ENCODE data around the gene CALML3.

Gene CALML3

DNA sequence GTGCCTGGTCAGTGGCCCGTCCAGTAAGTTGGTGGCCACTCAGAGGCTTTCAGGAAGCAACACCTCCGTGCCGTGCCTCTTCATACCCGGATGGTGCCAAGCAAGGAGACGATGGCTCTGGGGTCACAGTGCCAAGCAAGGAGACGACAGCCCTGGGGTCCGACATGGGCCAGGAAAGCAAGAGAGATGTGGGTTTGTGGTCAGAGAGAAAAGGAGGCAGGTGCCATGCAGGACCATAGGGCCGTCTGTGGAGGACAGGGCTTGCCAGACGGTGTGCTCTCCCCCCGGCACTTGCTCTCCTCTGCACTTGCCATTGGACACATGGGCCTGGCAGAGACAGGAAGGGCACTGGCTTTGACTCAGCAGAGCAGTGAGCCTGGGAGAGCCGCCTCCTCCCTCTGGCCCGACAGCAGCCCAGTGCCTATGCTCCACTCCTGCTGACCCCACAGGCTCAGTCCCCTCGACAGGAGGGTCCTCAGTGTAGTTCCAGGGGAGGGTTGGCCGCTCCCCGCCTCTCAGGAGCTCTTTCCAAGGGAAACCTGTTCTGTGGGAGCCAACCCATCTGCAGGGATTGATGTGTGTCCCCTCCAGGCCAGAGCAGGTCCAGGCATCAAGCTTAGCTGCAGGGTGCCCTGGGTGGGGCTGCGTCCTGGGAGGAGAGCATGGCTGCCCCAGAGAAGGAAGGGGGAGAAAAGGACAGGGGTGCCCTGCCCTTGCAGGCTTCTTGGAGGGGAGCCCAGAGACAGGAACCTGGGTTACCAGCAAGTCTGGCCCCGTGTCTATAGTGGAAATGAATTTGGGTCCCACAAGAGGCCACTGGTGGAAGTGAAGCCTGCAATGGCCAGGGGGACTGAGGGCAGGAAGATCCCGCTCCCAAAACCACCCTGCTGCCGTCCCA lies 17.8 kb upstream of the CALML3 start:
- DNase-seq (ENCODE audit: low spot score) = no peak

DNA sequence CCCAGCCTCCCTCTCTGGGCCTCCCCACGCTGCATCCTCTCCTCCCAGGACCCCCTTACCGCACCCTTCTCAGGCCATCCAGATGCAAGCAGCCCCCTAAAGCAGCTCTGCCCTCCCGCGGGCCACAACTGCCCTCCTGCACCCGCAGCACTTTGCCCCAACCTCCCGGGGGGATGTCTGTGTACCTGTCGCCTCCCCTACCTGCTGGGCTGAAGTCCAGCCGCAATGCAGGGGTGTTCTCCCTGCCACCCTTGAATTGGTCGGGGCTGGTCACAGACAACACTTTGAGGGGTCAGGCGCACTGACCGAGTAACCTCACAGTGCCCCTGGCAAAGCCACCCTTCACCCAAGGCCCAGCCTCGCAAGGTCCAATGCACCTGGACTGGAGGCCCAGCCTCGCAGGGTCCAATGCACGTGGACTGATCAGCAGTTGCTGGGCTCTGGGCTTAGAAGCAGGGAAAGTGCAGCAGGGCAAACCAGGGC lies 17.1 kb upstream of the CALML3 start:
- no peak for DNase-seq (ENCODE audit: low spot score)

DNA sequence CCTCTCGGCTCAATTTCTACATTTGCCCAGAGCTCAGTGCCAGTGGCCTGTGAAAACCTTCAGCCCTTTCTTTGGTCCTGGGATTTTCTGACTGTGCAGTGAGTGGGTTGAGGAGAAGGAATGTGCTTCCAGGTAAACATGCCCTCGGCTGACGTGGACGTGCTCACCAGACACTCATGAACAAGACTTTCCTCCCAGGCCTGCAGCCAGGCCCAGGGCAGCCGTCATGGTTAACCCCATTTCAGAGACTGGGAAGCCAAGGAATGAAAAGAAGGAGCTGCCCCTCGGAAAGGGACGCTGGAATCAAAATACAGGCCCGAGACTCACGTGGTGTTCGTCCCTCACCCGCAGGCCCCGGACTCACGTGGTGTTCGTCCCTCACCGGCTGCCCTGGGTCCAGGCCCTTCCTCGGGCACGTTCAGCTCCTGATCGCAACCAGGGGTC lies 16.6 kb upstream of the CALML3 start:
- no peak for DNase-seq (ENCODE audit: low spot score)

DNA sequence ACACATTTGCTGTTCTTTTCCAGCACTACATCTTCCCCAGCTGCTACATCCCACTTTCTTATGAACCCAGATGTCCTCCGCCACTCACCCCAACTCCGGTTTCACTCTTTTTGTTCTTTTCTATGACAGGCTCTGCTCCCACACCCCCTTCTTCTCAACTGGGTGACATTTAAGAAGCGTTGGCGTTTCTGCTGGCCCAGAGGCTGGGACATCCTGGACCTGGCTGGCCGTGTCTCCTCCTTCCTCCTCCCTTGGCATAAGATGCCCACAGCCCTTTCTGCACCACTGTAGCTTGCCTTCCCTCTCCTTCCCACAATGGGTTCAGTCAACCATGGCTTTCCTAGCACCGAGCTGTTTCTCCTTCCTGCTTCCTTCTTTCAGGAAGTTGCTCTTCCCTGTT lies 16.0 kb upstream of the CALML3 start:
- no peak for DNase-seq (ENCODE audit: low spot score)

DNA sequence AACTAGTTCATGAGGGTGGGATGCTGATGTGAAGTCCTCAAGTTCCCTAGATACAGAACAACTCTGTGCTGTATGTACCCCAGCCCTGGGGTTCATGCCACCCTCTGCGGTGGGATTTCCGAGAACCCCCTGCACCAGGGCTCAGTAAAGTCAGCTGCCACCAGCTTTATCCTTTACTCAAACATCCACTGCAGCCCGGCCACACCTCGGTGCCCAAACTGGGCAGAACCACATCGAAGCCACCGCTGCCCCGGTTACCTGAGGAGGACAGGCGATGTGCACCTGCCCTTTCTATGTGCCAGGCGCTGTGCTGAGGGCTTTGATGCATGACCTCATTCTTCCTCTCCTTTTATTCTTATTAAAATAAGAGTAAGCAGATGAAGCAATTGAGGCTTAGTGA lies 15.5 kb upstream of the CALML3 start:
- DNase-seq (ENCODE audit: low spot score) = no peak

DNA sequence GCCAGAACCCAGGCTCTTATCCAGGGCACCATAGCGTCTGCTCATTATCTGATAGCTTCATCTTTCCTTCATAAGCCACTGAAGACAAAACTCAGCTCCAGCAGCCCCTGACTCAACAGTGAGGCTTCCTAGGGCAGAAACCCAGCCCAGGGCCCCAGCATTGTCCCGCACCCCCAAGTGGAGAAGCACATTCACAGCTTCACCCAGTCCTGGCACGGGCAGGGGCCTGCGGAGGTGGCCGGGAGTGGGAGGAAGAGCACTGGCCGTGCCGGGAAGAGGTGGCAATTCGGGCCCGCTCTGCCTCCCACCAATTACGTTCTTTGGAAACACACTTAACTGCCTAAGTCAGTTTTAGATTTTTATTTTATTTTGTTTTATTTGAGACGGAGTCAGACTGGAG lies 15.1 kb upstream of the CALML3 start:
- no peak for DNase-seq (ENCODE audit: low spot score)

DNA sequence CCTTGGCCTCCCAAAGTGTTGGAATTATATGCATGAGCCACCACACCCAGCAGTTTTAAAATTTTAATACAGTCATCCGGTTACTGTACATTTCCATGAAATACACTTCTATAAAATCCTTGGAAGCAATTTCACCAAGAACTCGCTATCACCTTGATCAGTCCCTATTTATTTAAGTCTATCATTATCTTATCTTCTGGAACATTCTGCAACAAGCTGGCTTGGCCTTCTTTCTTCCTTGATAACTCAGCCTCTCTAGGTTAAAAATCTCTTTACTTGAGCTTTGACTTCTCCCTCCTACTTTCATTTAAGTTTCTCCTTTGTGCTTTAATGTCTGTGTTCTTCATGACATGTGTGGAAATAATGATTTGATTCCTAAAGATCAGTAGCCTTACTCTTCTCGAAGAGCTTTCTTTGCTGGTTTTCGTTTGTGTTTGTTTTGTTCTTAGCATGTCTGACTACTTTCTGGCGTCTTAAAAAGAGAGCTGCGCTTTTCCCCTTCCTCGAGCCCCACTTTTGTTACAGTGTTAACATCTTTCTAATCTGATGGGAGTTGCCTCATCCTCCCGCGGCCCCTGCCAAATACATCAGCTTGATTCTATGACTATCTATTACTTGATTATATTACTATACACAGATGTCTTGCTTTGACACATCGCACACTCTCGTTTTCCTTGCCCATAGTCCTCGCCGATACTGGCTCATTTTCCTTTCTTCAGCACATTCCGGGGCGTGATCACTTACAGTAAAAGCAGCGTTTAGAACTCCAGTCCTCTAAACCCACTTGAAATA lies 14.3 kb upstream of the CALML3 start:
- no peak for DNase-seq (ENCODE audit: low spot score)

DNA sequence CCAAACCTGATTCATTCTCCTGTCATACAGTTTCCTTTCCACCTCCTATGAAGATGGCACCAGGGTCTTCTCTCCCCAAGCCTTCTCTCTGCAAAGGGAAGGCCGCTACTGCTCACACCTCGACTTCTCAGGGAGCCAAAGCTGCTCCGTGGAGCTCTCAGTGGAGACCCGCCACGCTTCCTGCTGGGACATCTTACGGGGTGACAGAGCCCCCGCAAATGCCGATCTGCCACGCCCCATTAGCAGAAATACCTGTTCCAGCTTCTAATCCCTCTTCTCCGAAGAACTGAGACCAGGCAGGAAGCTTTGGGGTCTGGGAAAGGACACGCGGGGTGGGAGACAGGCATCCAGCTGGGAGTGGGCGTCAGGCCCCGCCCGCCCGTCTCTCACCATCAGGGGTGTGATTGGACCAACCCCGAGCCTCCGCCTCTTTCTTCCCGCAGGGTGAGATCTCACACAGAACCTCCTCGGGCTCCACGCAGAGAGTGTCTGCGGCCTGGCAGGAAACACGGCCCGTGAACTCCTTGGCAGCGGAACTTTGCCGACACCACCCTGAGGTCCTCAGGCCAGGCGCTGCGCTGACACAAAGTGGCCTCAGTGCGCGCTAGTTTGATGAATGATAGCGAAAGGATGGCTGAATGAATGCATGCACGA lies 13.4 kb upstream of the CALML3 start:
- no peak for DNase-seq (ENCODE audit: low spot score)

DNA sequence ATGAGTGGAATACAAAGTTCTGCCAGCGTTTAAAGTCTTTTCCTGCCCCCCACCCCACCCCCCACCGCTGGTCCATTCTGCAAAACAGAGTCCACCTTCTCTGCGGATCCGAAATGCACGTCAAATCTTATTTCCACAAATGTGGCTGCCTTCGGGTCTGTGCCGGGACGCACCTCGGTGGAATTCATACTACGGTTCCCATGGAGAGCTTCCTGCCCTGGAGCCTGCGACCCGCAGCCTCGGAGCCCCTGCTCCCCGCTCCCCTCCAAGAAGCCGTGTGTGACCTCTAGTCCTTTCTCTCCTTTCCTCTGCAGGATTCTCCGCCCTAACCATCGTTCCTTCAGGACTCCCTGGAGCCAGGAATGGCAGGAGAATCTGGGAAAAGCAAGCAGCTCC lies 12.9 kb upstream of the CALML3 start:
- no peak for DNase-seq (ENCODE audit: low spot score)

DNA sequence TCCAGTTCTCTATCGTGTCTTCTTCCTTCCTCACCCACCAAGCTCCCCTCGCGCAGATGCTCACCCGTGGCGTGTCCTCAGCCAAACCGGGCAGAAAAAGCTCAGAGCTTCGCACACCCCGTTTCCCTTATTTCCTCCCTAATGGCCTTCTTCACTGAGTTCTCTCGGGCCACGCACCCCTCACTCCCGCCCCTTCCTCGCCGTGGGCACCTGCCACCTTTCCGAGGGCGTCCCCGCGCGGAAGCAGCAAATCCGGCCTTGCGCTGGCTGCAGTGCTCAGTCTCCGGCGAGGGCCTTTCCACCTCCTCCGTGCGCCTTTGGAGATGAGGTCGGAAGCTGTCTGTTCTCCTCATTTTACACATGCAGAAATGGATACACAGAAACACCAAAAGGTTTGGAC lies 12.4 kb upstream of the CALML3 start:
- no peak for DNase-seq (ENCODE audit: low spot score)

DNA sequence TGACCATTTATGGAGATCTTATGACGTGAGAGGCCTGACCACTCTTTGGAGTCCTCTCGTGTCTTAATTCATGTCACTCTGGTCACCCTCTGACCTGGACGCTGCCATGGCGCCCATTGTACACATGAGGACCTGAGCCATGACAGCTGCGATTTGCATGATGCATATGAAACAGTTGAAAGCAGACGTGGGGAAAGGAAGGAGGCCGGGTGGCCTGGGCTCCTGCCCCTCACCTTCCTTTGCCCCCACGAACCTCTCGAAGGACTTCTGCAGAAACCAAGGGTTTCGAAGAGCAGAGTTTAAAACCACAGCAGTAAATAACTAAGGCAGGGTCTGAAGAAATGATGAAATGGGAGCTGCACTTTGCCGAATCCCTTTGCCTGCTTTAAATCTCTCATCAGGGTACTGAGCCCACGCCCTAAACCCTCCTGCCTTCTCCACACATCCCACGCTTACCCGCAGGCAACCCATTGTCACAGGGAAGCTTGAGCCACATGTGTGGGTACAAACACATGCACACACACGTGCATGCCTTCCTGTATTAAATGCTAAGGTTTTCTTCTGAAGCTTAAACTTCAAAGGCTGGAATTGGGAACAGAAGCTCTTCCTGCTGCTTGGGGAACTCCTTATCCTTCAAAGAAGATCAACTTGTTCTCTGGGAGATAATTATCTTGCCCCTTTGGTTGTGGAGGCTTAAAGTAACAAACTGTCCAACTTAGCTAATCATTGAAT lies 11.7 kb upstream of the CALML3 start:
- DNase-seq (ENCODE audit: low spot score) = no peak

DNA sequence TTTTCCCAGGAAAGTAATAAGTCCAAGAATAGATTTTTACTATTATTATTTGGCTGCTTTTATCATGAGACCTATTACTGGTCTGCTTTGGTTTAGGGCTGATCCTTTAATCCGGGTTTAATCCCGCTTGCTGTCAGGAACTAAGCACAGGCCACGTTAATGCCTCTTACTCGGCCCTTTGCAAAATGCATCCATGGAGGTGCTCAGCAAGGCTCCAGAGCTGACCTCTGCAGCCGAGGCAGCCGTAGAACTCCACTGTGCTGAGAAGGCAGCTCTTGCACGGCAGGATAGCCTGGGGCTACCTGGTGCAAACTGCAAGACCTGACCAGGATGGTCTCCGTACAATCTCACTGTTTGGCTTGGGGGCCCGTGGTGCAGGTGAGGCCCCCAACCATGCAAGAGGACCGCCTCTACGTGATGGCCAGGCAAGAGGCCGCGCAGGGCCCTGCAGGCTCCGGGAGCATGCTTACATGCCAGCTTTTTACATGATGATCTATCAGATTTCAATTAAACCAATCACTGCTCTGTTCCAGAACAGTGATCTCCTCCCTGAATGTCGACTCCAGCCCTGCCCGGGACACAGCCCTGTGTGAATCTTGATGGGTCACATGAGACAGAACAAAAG lies 10.4 kb upstream of the CALML3 start:
- no peak for DNase-seq (ENCODE audit: low spot score)

DNA sequence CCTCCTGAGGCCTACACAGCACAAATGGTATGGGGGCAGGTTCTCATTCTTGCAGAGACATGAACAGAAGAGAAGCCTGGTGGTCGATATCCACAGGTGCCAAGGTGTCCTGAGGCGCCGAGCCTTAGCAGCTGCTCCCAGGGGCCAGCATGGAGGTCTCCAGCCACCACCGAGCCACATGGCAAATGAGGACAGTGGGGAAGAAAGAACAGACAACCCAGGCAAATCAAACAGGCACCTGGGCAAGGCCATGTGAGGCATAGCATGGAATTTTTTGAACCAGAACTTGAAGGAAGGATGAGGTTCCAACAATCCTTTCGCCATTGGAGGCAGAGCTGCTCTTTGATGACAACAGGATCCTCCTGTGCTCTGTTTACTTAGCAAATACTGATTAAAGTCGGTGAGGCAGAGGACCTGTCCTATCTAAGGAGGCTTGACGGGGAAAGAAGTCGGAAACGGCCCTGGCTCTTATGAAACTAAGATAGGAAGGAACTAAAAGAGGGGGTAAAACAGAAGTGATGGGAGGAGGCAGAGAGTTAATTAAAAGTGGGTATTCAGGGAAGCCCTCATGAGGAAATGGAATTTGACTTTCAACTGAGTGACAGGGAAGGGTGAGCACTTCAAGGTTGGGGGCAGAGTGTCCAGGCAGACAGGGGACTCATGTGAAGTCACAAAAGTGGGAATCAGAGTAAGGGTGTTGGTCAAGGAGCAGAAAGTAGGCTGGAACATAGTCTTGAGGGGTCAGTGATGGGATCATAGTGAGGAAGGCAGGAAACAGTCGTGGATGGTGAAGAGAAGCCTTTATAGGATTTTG lies 8.6 kb upstream of the CALML3 start:
- no peak for DNase-seq (ENCODE audit: low spot score)

DNA sequence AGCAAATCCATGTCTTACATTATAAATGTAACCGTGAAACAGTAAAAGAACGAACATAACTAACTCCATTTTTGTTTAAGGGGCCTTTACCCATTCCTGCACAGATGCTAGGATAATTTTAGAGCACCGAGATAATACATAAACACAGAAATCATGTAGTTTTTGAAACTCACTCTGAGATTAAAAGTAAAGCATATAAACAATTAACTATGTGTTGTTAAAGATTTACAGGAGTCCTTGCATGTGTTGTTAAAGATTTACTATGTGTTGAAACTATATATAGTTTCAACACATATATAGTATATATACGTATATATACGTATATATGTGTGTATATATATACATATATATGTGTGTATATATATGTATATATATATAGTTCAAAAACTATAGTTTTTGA lies 7.2 kb upstream of the CALML3 start:
- no peak for DNase-seq (ENCODE audit: low spot score)

DNA sequence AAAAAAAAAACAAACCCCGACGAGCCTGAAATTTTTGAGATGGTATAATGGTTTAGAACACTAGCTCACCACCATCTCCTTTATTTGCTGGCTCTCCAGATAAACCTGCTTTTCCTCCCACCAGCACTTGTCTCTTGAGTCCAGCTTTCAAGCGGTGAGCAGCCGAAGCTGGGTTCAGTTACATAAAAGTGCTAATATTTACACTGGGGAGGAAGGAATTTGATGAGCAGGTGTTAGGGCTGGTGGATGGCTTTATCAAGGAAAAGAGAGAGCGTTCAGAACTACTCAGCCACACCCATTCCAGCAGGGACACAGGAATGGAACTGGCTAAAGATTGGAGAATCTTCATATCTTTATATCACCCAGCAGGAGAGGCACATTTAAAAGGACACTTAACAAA lies 6.6 kb upstream of the CALML3 start:
- DNase-seq (ENCODE audit: low spot score) = no peak

DNA sequence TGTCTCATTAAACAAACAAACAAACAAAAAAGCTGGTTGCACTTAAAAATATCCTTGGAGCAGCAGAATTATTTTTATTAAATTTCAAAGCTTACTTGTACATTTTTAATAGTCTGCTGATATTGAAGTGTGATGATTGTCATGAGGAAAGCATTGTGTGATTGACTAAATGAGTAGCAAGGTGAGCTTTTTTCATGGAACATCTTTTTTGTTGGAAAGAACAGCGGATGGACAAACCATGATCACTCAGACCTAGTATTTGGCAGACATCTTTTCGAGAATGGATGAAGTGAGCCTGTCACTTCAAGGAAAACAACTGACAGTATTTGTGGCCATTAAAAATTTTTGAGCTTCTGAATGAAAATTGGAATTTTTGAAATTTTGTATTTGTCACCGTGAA lies 5.7 kb upstream of the CALML3 start:
- no peak for DNase-seq (ENCODE audit: low spot score)

DNA sequence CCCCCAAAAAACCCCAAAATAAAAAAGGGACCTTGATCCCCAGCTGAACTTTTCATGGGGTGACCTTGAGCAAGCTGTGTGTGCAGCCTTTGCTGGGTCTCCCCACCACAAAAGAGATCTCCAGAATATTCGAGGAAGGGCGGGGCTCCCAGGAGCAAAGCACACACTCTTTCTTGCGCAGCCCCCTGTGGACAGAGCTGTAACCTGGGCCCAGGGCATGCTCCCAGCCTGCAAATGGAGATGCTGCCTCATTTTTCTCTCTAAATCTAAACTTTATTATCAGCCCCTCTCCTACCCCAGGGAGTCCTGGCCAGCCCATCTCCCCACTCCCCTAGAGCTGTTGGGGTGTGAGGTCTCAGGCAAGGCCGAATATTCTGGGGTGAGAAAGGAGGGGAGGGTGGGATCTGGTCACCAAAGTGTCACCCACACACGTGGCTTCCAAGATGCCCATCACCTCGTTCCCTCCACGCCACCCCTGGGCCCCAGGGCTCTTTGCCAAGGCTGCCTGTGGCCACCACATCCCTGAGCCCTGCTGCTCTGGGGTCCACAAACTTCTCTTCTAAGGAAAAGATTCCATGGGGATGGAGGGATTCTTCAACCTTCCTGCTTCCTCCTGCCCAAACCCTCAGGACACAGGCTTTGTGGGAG lies 1.7 kb upstream of the CALML3 start:
- peak; percentile 46 for DNase-seq (ENCODE audit: low spot score)

DNA sequence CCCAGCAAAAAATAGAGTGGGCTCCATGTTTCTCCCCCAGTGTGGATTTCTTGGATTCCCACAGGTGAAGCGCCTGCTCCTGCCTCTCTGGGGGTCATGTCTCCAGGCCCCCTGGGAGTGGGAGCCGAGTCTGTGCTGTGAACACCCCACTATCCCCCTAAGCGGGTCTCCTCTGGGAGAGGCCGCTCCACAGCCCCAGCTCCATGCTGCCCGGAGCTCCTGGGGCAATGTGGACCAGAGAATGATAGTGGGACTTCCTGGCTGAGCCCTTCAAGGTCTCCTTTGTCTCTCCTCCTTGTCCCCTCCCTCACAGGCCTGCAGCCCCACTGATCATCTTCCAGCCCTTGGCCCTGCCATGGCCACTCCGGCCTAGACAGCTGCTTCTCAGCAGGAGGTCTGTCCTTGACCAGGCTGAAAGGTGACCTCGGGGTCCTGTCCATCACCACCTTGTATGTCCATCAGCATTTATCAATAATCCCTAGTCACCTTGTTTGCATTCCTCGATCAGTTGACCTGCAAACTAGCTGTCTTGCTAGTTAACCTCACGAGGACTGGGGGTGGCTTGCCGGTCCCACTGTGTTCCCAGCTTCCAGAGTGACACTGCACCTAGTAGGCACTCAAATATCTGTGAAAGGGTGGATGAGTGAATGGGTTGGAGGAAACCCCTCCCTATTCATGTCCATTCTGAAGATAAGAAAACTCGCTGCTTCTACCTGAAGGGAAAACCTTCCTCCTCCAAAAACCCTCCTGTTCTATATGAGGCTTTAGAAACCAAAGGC lies 776 bp upstream of the CALML3 start:
- DNase-seq (ENCODE audit: low spot score) = peak; percentile 51

All from left forelimb (tissue), 1 donor.